HG03045 (cell line): Measurements from ENCODE around the gene HMGA1.
"Not testable (repeated sequence)": the region's sequence is repeated elsewhere in the genome, so short reads cannot be mapped to it uniquely, and the experiment has no call there.

Source experiments
- ATAC-seq: cut with Tn5 transposase; IDR thresholded peaks from one replicate; pipeline ENCODE4 v1.9.1; 2021; ENCODE audit warnings: mild to moderate bottlenecking, moderate library complexity; ENCODE audit not compliant: unreplicated experiment

The HMGA1 gene

DNA sequence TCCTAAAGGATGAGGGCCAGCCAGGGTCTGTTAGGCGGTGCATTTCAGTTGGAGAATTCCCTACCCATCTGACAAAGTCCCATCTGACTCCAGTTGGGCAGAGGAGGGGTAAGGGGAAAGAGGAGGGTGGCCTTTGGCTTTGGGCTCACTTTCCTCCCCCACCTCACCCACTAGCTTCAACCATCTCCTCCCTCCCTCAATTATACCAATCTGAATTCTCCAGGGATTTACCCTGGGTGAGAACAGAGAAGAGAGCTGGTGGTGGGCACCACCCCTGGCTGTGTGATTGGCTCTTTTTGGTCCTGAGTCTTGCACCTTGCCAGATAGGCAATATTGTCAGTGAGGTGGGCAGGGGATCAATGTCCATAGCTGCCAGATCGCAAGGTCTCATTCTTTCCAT is 3.2 kb downstream of the HMGA1 start:
- no peak for ATAC-seq

- ATAC-seq, result no peak
Observed at GRCh38 chr6:34240329-34241248, 3.9 kb downstream of the HMGA1 start.

DNA sequence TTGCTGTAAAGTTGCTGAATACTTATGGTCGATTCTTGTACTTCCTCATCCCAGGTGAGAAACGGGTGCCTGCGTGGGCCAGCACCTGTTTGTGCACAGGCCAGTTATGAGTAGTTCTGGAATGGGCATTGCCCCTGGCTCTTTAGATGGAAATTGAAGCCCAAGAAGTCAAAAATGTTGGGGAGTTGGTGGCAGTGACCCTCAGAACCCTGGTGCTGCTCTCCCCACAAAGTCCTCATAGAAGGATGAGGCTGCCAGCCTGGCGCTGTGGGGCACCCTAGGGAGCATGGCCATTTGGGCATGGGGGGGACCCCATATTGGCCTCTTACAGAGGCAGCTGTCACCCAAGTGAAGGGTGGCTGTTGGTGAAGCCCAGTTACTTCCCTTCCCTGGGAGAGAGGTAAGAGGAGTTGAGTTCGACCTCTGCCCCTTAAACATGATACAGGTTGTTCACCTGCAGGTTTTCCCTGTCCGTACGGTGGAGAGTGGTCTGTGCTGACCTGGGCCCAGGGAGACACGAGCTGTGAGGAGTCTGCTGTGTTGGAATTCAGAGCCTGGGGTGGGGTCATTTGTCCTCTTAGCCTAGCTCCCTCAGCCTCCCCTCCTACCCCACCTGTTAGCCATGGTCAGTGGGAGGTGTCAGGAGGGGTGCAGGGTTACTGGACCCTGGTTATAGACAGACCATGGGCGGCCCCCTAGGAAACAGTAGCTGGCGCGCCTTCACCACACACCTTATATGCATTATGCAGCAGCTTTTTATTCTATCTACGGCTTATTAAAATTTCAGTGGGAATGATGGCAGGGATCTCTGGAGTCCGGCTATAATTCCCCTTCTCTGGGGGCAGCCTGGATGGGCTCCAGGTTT is 4.9 kb downstream of the HMGA1 start:
- ATAC-seq, result no peak

DNA sequence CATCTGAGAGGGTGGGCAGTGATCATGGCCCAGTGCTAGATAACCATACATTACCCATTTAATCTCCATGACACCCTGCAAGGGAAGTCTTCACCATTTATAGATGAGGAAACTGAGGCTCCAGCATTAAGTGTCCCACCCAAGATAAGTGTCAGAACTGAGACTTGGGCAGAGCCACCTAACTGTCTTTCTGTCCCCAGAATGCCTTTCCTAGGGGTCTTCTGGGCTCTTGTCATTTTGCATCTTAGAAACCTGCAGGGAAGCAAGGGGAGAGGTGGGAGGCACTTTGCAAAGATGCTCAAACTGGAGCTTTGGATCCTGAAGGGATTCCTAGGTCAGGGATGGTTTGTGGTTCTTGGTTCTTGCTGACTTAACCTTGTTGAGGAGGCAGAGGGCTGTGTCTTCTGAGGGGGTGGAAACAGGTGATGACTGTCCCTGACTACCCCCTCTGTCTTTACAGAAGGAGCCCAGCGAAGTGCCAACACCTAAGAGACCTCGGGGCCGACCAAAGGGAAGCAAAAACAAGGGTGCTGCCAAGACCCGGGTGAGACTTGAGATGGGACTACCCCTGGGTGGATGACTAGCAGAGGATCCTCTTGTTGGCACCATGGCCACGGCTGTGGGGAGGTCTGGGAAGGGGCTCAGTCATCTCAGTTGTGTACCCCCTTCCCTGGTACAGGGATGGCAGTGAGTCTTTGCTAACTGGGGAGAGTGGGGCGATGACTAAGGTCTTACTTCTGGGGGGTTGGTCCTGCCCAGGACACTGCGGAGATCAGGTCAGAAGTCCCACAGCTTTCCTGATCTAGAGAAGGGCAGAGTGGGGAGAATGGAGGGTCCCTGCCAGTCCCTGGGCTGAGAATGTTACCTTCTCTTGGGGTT is 5.8 kb downstream of the HMGA1 start:
- no peak for ATAC-seq

DNA sequence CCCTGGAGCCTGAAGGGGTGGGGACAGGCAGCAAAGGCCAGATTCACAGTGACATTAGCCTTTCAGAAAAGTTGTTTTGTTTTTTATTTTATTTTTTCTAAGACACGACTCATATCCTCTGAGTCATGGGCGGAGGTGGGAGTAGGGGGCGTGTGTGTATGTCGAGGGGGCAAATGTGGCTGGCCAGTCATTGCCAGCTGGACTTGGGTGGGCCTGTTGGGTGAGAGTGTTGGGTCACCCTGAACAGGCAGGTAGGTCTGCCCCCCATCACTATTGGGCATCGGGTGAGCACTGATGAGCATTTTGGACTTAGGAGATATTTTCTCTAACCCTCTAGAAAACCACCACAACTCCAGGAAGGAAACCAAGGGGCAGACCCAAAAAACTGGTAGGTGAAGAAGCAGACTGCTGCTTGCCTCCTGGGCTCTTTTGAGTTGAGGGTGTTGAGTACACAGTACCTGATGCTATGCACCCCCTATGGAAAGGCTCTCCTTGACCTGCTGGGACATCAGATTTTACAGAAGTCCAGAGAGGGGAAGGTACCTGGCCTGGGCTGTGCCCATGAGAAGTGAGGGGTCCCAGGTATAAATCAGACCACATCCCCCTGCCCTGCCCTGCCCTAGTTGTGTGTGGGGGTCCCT is 6.6 kb downstream of the HMGA1 start:
- no peak for ATAC-seq

GRCh38 chr6:34243901-34244884 is 7.5 kb downstream of the HMGA1 start:
- ATAC-seq, result no peak

- ATAC-seq, result not testable (repeated sequence)
Observed at GRCh38 chr6:34245032-34245760, 8.5 kb downstream of the HMGA1 start.

DNA sequence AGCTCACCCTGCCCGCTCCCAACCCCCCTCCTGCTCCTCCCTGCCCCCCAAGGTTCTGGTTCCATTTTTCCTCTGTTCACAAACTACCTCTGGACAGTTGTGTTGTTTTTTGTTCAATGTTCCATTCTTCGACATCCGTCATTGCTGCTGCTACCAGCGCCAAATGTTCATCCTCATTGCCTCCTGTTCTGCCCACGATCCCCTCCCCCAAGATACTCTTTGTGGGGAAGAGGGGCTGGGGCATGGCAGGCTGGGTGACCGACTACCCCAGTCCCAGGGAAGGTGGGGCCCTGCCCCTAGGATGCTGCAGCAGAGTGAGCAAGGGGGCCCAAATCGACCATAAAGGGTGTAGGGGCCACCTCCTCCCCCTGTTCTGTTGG is 9.1 kb downstream of the HMGA1 start:
- ATAC-seq, result not testable (repeated sequence)

DNA sequence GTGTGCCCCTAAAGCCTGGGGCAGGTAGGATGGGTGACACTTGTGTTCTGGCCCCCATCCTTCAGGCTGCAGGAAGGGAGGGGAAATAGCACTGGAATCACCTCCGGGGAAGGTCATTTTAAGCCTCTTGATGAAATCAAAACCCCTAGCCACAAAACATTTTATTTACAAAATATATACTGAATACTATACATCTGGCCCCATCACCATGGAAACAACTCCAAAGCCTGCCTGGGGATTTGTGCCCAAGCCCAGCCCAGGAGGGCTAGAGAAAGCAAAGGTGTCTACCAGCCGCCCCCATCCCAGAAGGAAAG is 9.5 kb downstream of the HMGA1 start:
- no peak for ATAC-seq

DNA sequence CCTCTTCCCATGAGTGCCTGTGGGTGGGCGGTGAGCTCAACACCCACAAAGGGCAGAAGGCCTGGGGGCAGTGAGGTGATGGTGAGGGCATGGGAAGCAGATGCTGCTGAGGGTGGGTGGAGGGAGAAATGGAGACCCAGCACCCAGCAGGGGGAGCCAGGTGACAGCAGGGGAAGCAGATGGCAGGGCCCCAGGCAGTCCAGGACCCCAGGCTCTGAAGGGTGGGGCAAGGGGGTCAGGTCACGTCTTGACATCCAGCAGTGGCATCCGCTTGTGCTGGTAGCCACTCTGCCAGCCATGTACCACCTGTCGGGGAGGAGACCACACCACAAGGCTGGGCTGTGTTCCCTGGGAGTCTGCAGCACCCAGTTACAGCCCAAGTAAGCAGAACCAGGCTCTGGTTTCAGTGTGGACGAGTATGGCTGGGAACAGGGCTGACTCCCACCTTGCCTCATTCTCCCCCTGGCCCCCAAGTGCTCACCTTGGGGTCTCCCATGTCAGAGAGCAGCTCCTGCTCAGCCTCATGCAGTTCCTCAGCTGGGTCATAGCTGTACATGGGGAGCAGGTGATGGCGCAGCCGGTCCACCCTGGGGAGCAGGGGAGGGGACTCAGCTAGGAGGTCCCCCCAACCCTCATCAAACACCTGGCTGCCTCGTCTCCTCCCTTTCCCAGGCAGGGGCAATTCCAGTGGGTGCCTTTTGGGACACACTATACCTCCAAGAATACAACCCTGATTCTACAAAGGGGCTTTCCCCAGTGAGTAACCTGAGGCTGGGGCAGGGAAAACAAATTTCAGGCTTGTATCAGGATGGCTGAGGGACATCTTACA is 10.1 kb downstream of the HMGA1 start:
- ATAC-seq, result no peak

DNA sequence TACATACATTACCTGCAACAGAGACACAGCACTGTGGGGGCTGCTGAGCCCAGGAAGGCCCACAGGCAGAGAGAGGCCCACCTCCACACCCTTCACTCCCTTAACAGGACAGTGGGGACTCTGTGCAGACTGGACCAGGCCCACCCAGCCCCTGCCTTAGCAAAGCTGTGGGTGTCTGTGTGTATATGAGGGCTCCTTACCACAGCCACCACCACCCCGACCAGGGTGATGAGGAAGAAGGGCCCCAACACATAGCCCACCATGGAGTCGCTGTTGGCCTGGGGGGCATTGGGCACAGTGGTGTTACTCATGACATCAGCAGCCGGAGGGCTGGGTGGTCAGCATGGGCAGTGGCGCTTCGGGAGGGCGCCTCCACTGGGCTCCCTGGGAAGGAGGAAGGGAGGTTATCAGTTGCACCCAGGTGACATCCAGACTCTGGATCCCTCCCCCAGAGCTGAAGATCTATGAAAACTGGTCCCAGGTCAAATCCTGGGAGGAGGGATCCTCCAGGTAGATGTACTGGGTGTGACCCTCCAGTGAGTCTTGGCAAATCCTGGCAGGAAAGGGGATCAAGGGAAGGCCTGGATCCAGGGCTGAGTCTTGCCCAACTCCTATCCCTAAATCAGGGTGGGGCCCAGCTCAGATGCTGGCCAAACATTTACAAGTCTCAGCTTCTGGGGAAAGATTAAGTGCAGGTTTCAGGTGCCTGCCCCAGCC is 11.0 kb downstream of the HMGA1 start:
- no peak for ATAC-seq

DNA sequence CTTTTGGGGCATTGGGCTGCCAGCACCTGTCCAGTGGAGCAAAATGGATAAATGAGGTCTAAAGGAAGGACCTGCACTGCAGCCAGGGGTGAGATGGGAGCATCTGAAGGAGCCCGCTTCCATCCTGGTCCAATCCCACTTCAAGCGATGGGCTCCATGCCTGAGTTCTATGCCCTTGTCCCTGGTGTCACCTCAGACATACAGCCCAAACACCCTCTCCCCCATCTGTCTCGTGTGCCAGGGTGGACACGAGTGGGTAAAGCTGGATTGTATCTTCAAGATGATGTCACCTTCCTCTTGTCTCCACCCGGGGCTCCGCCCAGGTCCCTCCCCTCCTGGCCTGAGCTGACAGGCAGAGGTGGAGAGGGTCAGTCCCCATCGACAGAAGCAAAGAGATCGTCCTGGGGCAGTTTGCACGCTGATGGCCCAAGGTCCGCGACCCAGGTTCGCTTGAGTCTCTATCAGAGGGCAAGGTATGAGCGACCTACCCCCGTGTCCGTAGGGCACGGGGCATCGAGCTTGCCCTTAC is 11.6 kb downstream of the HMGA1 start:
- peak; percentile 8 for ATAC-seq

GRCh38 chr6:34248727-34249468 is 12.2 kb downstream of the HMGA1 start, which contains the start of gene SMIM29:
Gene SMIM29 (minus strand): TSS chr6:34249006. CDS start chr6:34247791, 1,215 bp downstream.
- peak; percentile 88 for ATAC-seq

GRCh38 chr6:34249469-34250261 is 13.0 kb downstream of the HMGA1 start:
- ATAC-seq, result peak; percentile 25

- ATAC-seq, result not testable (repeated sequence)
Observed at GRCh38 chr6:34252395-34252794, 15.7 kb downstream of the HMGA1 start.
